Measurements from ENCODE around the gene UBAC2. TPM values are rescaled to one million over a fixed set of nuclear protein-coding genes. Genes with fewer than 3 reads are reported as not detected.

The UBAC2 gene
- total RNA-seq, 1 experiment from 2014 or later: 103 TPM

DNA sequence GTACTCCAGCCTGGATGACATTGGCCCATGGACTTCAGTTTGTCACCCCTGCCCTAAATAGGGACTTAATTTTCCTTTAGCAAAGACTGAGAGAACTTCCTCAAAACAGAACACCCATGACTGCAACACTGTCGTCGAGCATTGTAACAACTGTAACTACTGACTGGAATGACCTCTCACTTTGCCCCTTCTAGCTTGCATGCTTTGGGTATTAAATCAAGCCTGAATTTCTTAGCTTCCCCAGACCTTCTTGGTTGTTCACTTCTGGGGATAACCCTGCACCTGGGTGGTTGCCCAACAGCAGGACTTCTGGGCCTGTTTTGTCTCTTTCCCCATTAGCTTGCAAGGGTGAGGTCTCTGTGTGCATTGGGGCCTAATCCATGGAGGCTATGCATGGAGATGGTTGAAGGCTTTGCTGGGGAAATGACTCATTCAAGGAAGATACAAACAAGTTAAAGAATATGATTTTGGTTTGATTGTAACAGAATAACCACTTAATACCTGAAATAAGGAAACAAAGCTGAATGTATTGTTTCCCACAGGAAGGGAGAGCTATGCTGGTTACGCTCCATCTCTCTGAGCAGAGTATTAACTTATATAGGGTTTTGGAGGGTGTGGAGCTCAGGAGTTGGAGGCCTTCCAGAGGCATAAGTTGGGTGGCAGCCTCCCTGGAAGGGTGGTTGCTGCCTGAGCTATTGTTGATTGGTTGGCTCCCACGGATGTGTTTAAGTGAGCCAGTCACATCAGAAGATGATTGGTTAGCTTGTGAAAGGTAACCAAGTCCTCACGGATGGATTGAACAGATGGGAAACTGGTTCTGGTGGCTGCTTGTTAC, 34.7 kb upstream of the UBAC2 start:
- H3K4me3 ChIP-seq (ENCODE audit: low read depth, low read length): no peak overlapping the region
- H3K36me3 Mint-ChIP-seq (ENCODE audit: insufficient read depth, unreplicated experiment): no peaks in the 10 kb centered on the region
- peaks cover 14% of the 10 kb centered on the region for H3K4me1 Mint-ChIP-seq (ENCODE audit: low read depth, unreplicated experiment)
- H3K27ac Mint-ChIP-seq (ENCODE audit: unreplicated experiment): no peak overlapping the region
- ChIA-PET CTCF (no interaction called here), POLR2A (no interaction called here)
- intact Hi-C loops (cut with micrococcal nuclease; ENCODE audit: unreplicated experiment): no loop called here
- H3K27me3 ChIP-seq (replicated peaks; ENCODE audit: control insufficient read depth, insufficient read depth, low read length): no peaks in the 10 kb centered on the region
- BruUV-seq (replicated peaks): no TSS peak
- no peak for DNase-seq
- TF ChIP-seq CTCF (IDR thresholded peaks at IDR 0.05; ENCODE audit: insufficient read depth in 1 of 2, low read depth in 1 of 2, low read length in 1 of 2, severe bottlenecking in 1 of 2, unreplicated experiment in 1 of 2): no peak
- H3K9me3 ChIP-seq: no peaks in the 10 kb centered on the region
- no peak overlapping the region for H3K4me3 Mint-ChIP-seq (ENCODE audit: unreplicated experiment)
- no peaks in the 10 kb centered on the region for H3K27me3 Mint-ChIP-seq (ENCODE audit: insufficient read depth, unreplicated experiment)
- peaks cover 12% of the 10 kb centered on the region for H3K4me1 ChIP-seq
- no peaks in the 10 kb centered on the region for H3K36me3 ChIP-seq (ENCODE audit: control insufficient read depth, insufficient read depth, low read length)
- H3K9me3 Mint-ChIP-seq (ENCODE audit: unreplicated experiment): no peaks in the 10 kb centered on the region

GRCh38 chr13:99172951-99173350, 27.7 kb upstream of the UBAC2 start:
- Mint-ChIP-seq H3K9me3 (ENCODE audit: unreplicated experiment) (no peaks in the 10 kb centered on the region), H3K36me3 (ENCODE audit: insufficient read depth, unreplicated experiment) (no peaks in the 10 kb centered on the region), H3K27me3 (ENCODE audit: insufficient read depth, unreplicated experiment) (no peaks in the 10 kb centered on the region), H3K27ac (ENCODE audit: unreplicated experiment) (no peak overlapping the region), H3K4me3 (ENCODE audit: unreplicated experiment) (no peak overlapping the region), H3K4me1 (ENCODE audit: low read depth, unreplicated experiment) (peaks cover 7% of the 10 kb centered on the region)
- Histone ChIP-seq H3K9me3 (no peaks in the 10 kb centered on the region), H3K4me1 (peaks cover 5% of the 10 kb centered on the region; the same call in 1 of the 2 replicates), H3K4me3 (ENCODE audit: low read depth, low read length) (no peak overlapping the region), H3K27me3 (replicated peaks; ENCODE audit: control insufficient read depth, insufficient read depth, low read length) (no peaks in the 10 kb centered on the region), H3K36me3 (ENCODE audit: control insufficient read depth, insufficient read depth, low read length) (no peaks in the 10 kb centered on the region)
- ChIA-PET CTCF (interaction anchor here (0.6 to 2.0 kb wide), 2 partner anchors 93 to 500 kb away, joined by 3 to 4 read pairs; no protein-coding TSS in a partner anchor), POLR2A (no interaction called here)
- no peak for TF ChIP-seq CTCF (IDR thresholded peaks at IDR 0.05; ENCODE audit: insufficient read depth in 1 of 2, low read depth in 1 of 2, low read length in 1 of 2, severe bottlenecking in 1 of 2, unreplicated experiment in 1 of 2)
- intact Hi-C loops (cut with micrococcal nuclease; ENCODE audit: unreplicated experiment): no loop called here
- no TSS peak for BruUV-seq (replicated peaks)
- no peak for DNase-seq

GRCh38 chr13:99173606-99174005, 27.0 kb upstream of the UBAC2 start:
- Mint-ChIP-seq H3K36me3 (ENCODE audit: insufficient read depth, unreplicated experiment) (no peaks in the 10 kb centered on the region), H3K4me1 (ENCODE audit: low read depth, unreplicated experiment) (peaks cover 7% of the 10 kb centered on the region), H3K27me3 (ENCODE audit: insufficient read depth, unreplicated experiment) (no peaks in the 10 kb centered on the region), H3K27ac (ENCODE audit: unreplicated experiment) (no peak overlapping the region), H3K9me3 (ENCODE audit: unreplicated experiment) (no peaks in the 10 kb centered on the region), H3K4me3 (ENCODE audit: unreplicated experiment) (no peak overlapping the region)
- no peaks in the 10 kb centered on the region for H3K36me3 ChIP-seq (ENCODE audit: control insufficient read depth, insufficient read depth, low read length)
- DNase-seq: no peak
- peaks cover 5% of the 10 kb centered on the region; the same call in 1 of the 2 replicates for H3K4me1 ChIP-seq
- ChIA-PET POLR2A (no interaction called here), CTCF (interaction anchor here (2.0 kb wide), 1 partner anchor 93 kb away, joined by 4 read pairs; no protein-coding TSS in a partner anchor)
- H3K27me3 ChIP-seq (replicated peaks; ENCODE audit: control insufficient read depth, insufficient read depth, low read length): no peaks in the 10 kb centered on the region
- H3K4me3 ChIP-seq (ENCODE audit: low read depth, low read length): no peak overlapping the region
- intact Hi-C loops (cut with micrococcal nuclease; ENCODE audit: unreplicated experiment): no loop called here
- no peak for TF ChIP-seq CTCF (IDR thresholded peaks at IDR 0.05; ENCODE audit: insufficient read depth in 1 of 2, low read depth in 1 of 2, low read length in 1 of 2, severe bottlenecking in 1 of 2, unreplicated experiment in 1 of 2)
- H3K9me3 ChIP-seq: no peaks in the 10 kb centered on the region
- no TSS peak for BruUV-seq (replicated peaks)
